SK-N-SH (cell line): ENCODE results near the gene APBB2. TPM values are rescaled to one million over a fixed set of nuclear protein-coding genes. Genes with fewer than 3 reads are reported as not detected.

Experiments
- CTCF ChIA-PET: fragments of 300-600, 350-600 bp; formaldehyde crosslinking; extraction: SDS; loops from one replicate; lab custom pipeline; 2021; lab: Yijun Ruan, JAX
- POLR2A ChIA-PET: fragments of 350-600 bp; sonication (Branson Sonifier 250); formaldehyde crosslinking; extraction: SDS; loops from one replicate; lab custom pipeline; 2020; ENCODE audit warnings: antibody characterized with exemption, inconsistent platforms; lab: Yijun Ruan, JAX
- DNase-seq: peaks from one replicate; pipeline ENCODE4 v3.0.0; 2012
- H2AFZ ChIP-seq: fragments of 200-600 bp; sonication (generic); 2 replicates; pipeline ENCODE4 v1.8.1; 2016; ENCODE audit warnings: antibody characterized with exemption, mild to moderate bottlenecking, low read depth
- H3F3A ChIP-seq: fragments of 200-600 bp; sonication (generic); replicated peaks from 2 replicates; pipeline ENCODE3; 2016; ENCODE audit warnings: antibody characterized with exemption, mild to moderate bottlenecking; ENCODE audit not compliant: insufficient read depth
- H3K27ac ChIP-seq, 2 experiments: fragments of 200-500 bp in 1 of 2; fragments of 200-600 bp in 1 of 2; sonication (Bioruptor generic) in 1 of 2; sonication (generic), shearing (Covaris generic) in 1 of 2; 2 replicates each; pipeline versions ENCODE4 v1.5.1 to v1.6.1; 2014 to 2016; ENCODE audit warnings: low read depth in 2 of 2, inconsistent platforms in 1 of 2, low read length in 1 of 2, mild to moderate bottlenecking in 1 of 2, mixed read lengths in 1 of 2
- H3K27me3 ChIP-seq: fragments of 200-600 bp; sonication (generic), shearing (Covaris generic); 2 replicates; pipeline ENCODE4 v1.6.1; 2016; ENCODE audit warnings: mixed run types; ENCODE audit not compliant: insufficient read depth
- H3K36me3 ChIP-seq, 2 experiments: fragments of 200-500 bp in 1 of 2; fragments of 200-600 bp in 1 of 2; sonication (Bioruptor generic) in 1 of 2; sonication (generic) in 1 of 2; replicated peaks in 1 of 2; 2 replicates each; pipeline versions ENCODE3 to v1.5.1; 2014 to 2016; ENCODE audit warnings: low read length in 1 of 2, mild to moderate bottlenecking in 1 of 2; ENCODE audit not compliant: insufficient read depth in 2 of 2, control insufficient read depth in 1 of 2
- H3K4me1 ChIP-seq, 2 experiments: fragments of 200-500 bp in 1 of 2; fragments of 200-600 bp in 1 of 2; sonication (Bioruptor generic) in 1 of 2; sonication (generic), shearing (Covaris generic) in 1 of 2; 2 replicates each; pipeline versions ENCODE4 v1.5.1 to v1.6.1; 2014 to 2016; ENCODE audit warnings: low read depth in 1 of 2, low read length in 1 of 2, mixed run types in 1 of 2; ENCODE audit not compliant: insufficient read depth in 2 of 2, control insufficient read depth in 1 of 2
- H3K4me2 ChIP-seq: fragments of 200-600 bp; sonication (generic), shearing (Covaris generic); 2 replicates; pipeline ENCODE4 v1.6.1; 2017; ENCODE audit warnings: mixed run types
- H3K4me3 ChIP-seq, 2 experiments: fragments of 200-500 bp in 1 of 2; fragments of 200-600 bp in 1 of 2; sonication (Bioruptor generic) in 1 of 2; sonication (generic), shearing (Covaris generic) in 1 of 2; 2 replicates each; pipeline versions ENCODE4 v1.5.1 to v1.8.1; 2014 to 2016; ENCODE audit warnings: low read depth in 2 of 2, inconsistent platforms in 1 of 2, low read length in 1 of 2, mild to moderate bottlenecking in 1 of 2, mixed read lengths in 1 of 2, moderate library complexity in 1 of 2
- H3K79me2 ChIP-seq: fragments of 200-600 bp; sonication (generic); 2 replicates; pipeline ENCODE4 v1.8.1; 2017; ENCODE audit warnings: mild to moderate bottlenecking; ENCODE audit not compliant: insufficient read depth
- H3K9ac ChIP-seq: fragments of 200-600 bp; sonication (generic); 2 replicates; pipeline ENCODE4 v1.6.1; 2017; ENCODE audit warnings: mixed run types
- H3K9me2 ChIP-seq: fragments of 200-600 bp; sonication (generic); 2 replicates; pipeline ENCODE4 v1.6.1; 2017; ENCODE audit warnings: mixed run types
- H3K9me3 ChIP-seq: fragments of 200-600 bp; sonication (generic); 2 replicates; pipeline ENCODE4 v1.6.1; 2017; ENCODE audit warnings: mixed run types, mild to moderate bottlenecking, moderate library complexity
- H4K20me1 ChIP-seq: fragments of 200-600 bp; sonication (generic); 2 replicates; pipeline ENCODE4 v1.6.1; 2017; ENCODE audit warnings: mild to moderate bottlenecking, mixed run types; ENCODE audit not compliant: insufficient read depth
- CHD2 ChIP-seq: fragments of 150-350 bp; IDR thresholded peaks from 2 replicates; pipeline ENCODE4 v1.6.1; 2018; ENCODE audit warnings: low read length; ENCODE audit not compliant: partially characterized antibody
- EP300 ChIP-seq, 2 experiments: IDR thresholded peaks; 2 replicates each; pipeline versions ENCODE4 v1.4.0 to v1.6.1; 2012; ENCODE audit warnings: borderline replicate concordance in 1 of 2, low read depth in 1 of 2, low read length in 1 of 2
- EZH2phosphoT487 ChIP-seq: fragments of 200-600 bp; sonication (generic); IDR thresholded peaks from 2 replicates; pipeline ENCODE4 v1.6.1; 2017; ENCODE audit warnings: low read depth, mixed run types, mild to moderate bottlenecking, antibody characterized with exemption, moderate library complexity, borderline replicate concordance
- FOSL2 ChIP-seq: IDR thresholded peaks from 2 replicates; pipeline ENCODE4 v1.4.0; 2012; ENCODE audit warnings: low read depth, mild to moderate bottlenecking, moderate library complexity, borderline replicate concordance
- FOXJ3 ChIP-seq: sonication (generic); formaldehyde crosslinking; IDR thresholded peaks from 2 replicates; pipeline ENCODE4 v1.5.1; 2020; ENCODE audit warnings: mild to moderate bottlenecking, missing genetic modification reagents
- FOXM1 ChIP-seq: IDR thresholded peaks from 2 replicates; pipeline ENCODE4 v1.4.0; 2012; ENCODE audit warnings: low read depth, mild to moderate bottlenecking
- GATA2 ChIP-seq: sonication (generic); formaldehyde crosslinking; IDR thresholded peaks from 2 replicates; pipeline ENCODE4 v1.5.0; 2020; ENCODE audit warnings: mild to moderate bottlenecking, missing genetic modification reagents
- MAX ChIP-seq: IDR thresholded peaks from 2 replicates; pipeline ENCODE4 v1.4.0; 2012; ENCODE audit warnings: low read depth
- MEF2A ChIP-seq: IDR thresholded peaks from 2 replicates; pipeline ENCODE4 v1.4.0; 2012; ENCODE audit warnings: low read depth, borderline replicate concordance
- RAD21 ChIP-seq: IDR thresholded peaks from 2 replicates; pipeline ENCODE4 v1.6.1; 2012; ENCODE audit warnings: mild to moderate bottlenecking, low read length
- RXRA ChIP-seq: IDR thresholded peaks from 2 replicates; pipeline ENCODE4 v1.4.0; 2012; ENCODE audit warnings: low read depth, mild to moderate bottlenecking, borderline replicate concordance
- SIN3A ChIP-seq: IDR thresholded peaks from 2 replicates; pipeline ENCODE4 v1.6.1; 2012; ENCODE audit warnings: low read depth, mild to moderate bottlenecking, low read length, moderate library complexity, borderline replicate concordance
- TAF1 ChIP-seq: IDR thresholded peaks from 2 replicates; pipeline ENCODE4 v1.6.1; 2012; ENCODE audit warnings: low read depth, mild to moderate bottlenecking, low read length, moderate library complexity, borderline replicate concordance
- YY1 ChIP-seq: IDR thresholded peaks from 2 replicates; pipeline ENCODE4 v1.4.0; 2012; ENCODE audit warnings: low read depth, mild to moderate bottlenecking
- WGBS: methylation state at CpG from one replicate; pipeline ENCODE4 v1.1.6; 2017; ENCODE audit warnings: low lambda C conversion rate; 5-methylcytosine and 5-hydroxymethylcytosine counted together
- polyA plus RNA-seq, 3 experiments: library from polyadenylated mRNA; depleted of rRNA; stranded (reverse); fragments of >200 nt; gene quantifications; 2 replicates each; pipeline ENCODE4 v1.2.3, GENCODE V29; 2012
- TF ChIP-seq, protein P1 (sequence below): fragments of 150-350 bp; IDR thresholded peaks from 2 replicates; pipeline ENCODE4 v1.6.1; 2017; ENCODE audit warnings: antibody characterized with exemption, low read length, low read depth, borderline replicate concordance
- TF ChIP-seq, protein P2 (sequence below): IDR thresholded peaks from 2 replicates; pipeline ENCODE4 v1.6.1; 2012; ENCODE audit warnings: mild to moderate bottlenecking, low read depth, low read length, moderate library complexity
- TF ChIP-seq, protein P3 (sequence below): fragments of 150-350 bp; IDR thresholded peaks from 2 replicates; pipeline ENCODE4 v1.6.1; 2016; ENCODE audit warnings: mild to moderate bottlenecking, low read depth, low read length

Gene APBB2
- polyA plus RNA-seq, 1 of the 3 experiments (the other 2 are of a cell fraction), result 49.8 TPM

DNA sequence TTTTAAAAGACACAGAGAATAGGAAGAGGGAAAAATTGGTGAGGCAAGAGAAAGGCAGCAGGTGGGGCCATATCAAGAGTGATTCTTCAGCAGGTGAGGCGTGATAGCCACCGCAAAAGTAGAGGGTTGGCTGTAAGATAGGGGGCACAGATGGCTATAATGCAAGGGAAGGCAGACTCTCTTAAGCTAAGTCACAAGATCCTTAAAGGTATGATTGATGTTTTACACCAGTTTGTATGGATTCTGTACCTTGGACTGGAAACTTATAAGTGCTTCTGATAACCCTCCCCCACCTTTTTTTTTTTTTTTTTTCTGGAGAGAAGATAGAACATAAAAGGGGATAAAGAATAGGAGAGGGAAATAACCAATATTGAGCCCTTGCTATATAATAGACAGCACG lies 424.6 kb downstream of the APBB2 start:
- Histone ChIP-seq H3K4me2 (no peak overlapping the region), H2AFZ (no peak overlapping the region), H3K27me3 (no peaks in the 10 kb centered on the region), H3K27ac (no peak overlapping the region), H4K20me1 (no peaks in the 10 kb centered on the region), H3K9ac (no peak overlapping the region), H3K4me1 (no peaks in the 10 kb centered on the region), H3K79me2 (no peaks in the 10 kb centered on the region), H3K36me3 (no peaks in the 10 kb centered on the region), H3K9me2 (no peaks in the 10 kb centered on the region), H3K9me3 (no peaks in the 10 kb centered on the region), H3K4me3 (no peak overlapping the region), H3F3A (peaks cover 2% of the 10 kb centered on the region)
- TF ChIP-seq RXRA (no peak), FOSL2 (no peak), EP300 (IDR thresholded peaks at IDR 0.05; ENCODE audit: borderline replicate concordance in 1 of 2, low read depth in 1 of 2, low read length in 1 of 2) (no peak), RAD21 (no peak), TAF1 (no peak), MEF2A (no peak), SIN3A (no peak), YY1 (no peak), CHD2 (no peak), MAX (no peak), GATA2 (no peak), EZH2phosphoT487 (no peak), FOXJ3 (CRISPR knock-in tag) (no peak), FOXM1 (no peak)
- TF ChIP-seq, protein P1, sequence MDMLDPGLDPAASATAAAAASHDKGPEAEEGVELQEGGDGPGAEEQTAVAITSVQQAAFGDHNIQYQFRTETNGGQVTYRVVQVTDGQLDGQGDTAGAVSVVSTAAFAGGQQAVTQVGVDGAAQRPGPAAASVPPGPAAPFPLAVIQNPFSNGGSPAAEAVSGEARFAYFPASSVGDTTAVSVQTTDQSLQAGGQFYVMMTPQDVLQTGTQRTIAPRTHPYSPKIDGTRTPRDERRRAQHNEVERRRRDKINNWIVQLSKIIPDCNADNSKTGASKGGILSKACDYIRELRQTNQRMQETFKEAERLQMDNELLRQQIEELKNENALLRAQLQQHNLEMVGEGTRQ, result no peak
- TF ChIP-seq, protein P2, sequence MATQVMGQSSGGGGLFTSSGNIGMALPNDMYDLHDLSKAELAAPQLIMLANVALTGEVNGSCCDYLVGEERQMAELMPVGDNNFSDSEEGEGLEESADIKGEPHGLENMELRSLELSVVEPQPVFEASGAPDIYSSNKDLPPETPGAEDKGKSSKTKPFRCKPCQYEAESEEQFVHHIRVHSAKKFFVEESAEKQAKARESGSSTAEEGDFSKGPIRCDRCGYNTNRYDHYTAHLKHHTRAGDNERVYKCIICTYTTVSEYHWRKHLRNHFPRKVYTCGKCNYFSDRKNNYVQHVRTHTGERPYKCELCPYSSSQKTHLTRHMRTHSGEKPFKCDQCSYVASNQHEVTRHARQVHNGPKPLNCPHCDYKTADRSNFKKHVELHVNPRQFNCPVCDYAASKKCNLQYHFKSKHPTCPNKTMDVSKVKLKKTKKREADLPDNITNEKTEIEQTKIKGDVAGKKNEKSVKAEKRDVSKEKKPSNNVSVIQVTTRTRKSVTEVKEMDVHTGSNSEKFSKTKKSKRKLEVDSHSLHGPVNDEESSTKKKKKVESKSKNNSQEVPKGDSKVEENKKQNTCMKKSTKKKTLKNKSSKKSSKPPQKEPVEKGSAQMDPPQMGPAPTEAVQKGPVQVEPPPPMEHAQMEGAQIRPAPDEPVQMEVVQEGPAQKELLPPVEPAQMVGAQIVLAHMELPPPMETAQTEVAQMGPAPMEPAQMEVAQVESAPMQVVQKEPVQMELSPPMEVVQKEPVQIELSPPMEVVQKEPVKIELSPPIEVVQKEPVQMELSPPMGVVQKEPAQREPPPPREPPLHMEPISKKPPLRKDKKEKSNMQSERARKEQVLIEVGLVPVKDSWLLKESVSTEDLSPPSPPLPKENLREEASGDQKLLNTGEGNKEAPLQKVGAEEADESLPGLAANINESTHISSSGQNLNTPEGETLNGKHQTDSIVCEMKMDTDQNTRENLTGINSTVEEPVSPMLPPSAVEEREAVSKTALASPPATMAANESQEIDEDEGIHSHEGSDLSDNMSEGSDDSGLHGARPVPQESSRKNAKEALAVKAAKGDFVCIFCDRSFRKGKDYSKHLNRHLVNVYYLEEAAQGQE, result no peak
- TF ChIP-seq, protein P3, sequence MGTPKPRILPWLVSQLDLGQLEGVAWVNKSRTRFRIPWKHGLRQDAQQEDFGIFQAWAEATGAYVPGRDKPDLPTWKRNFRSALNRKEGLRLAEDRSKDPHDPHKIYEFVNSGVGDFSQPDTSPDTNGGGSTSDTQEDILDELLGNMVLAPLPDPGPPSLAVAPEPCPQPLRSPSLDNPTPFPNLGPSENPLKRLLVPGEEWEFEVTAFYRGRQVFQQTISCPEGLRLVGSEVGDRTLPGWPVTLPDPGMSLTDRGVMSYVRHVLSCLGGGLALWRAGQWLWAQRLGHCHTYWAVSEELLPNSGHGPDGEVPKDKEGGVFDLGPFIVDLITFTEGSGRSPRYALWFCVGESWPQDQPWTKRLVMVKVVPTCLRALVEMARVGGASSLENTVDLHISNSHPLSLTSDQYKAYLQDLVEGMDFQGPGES, result no peak
- ChIA-PET CTCF (interaction anchor here (1.2 kb wide), 1 partner anchor 107 kb away, joined by 4 read pairs; no protein-coding TSS in a partner anchor), POLR2A (no interaction called here)
- no peak for DNase-seq
- WGBS, result 89% methylated on average over 3 of the region's 3 CpGs
